Effector CD4-positive, alpha-beta T cell (primary cell): ENCODE results near the gene PLXNB1.

Source experiments
- DNase-seq: peaks from one replicate; pipeline ENCODE4 v3.0.0-alpha.2; 2020

PLXNB1 gene

DNA sequence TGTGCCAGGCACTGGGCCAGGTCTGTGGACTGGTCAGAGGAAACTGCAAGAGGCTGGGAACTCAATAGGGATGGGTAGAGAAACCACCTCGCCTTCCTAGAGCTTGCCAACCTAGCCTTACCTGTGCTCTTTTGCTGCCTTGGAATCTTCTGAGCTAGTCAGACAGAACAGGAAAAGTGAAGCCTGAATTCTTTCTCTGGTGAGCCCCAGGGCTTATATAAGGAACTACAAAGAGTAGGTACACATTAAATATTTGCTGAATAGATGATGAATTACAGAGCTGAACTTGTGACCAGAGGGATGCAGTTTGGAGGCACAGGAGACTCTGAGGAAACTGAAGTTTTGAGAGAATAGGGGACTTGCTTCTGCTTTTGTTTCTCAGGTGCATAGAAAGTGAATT is 73.5 kb downstream of the PLXNB1 start:
- DNase-seq: no peak

DNA sequence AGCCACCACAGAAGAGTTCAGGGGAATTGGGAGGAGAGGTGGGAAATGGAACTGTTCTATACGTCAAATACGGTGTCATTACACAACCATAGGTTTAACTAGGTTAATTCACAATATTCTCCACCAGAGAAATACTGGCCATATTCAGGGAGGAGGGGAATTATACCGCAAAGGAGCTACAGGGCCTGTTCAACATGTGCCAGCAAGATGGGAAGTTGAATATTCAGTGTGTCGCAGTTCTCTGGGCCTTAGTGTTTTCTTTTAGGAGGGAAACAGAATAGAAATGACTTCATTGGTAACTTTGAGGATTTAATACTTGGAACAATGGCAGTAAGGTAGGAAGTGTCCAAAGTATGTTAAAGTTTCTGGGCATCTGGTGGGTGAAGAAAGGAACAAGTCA is 75.9 kb downstream of the PLXNB1 start:
- DNase-seq: no peak
